Ovary (tissue), 3 donors: ENCODE measurements around the gene TAF3.

Experiments
- CTCF ChIP-seq, 3 donors: fragments of 450-650 bp in 2 of 3; fragments of 200-600 bp in 1 of 3; IDR thresholded peaks; one replicate each; pipeline versions ENCODE4 v1.5.1 to v1.8.0; 2016 to 2022; ENCODE audit warnings: antibody characterized with exemption in 3 of 3, mild to moderate bottlenecking in 1 of 3
- EP300 ChIP-seq: sonication (generic); formaldehyde crosslinking; IDR thresholded peaks from one replicate; pipeline ENCODE4 v1.6.1; 2017; ENCODE audit warnings: antibody characterized with exemption
- POLR2A ChIP-seq: fragments of 450-650 bp; IDR thresholded peaks from one replicate; pipeline ENCODE4 v1.6.1; 2017; ENCODE audit warnings: antibody characterized with exemption, mild to moderate bottlenecking, moderate library complexity
- donor health status: DM: no; HTN: no; CAD: no.

- TF ChIP-seq CTCF (IDR thresholded peaks at IDR 0.05) (no peak), POLR2A (no peak), EP300 (no peak)
Measured at GRCh38 chr10:7817576-7817975, 729 bp upstream of the TAF3 start.
